K562 (cell line): Measurements from ENCODE around the gene MBD3. TPM values are rescaled to one million over a fixed set of nuclear protein-coding genes. Genes with fewer than 3 reads are reported as not detected.

Experiments used
- ARID2 ChIP-seq: fragments of 450-650 bp; IDR thresholded peaks from 2 replicates; pipeline ENCODE4 v1.6.1; 2017; ENCODE audit warnings: antibody characterized with exemption, mild to moderate bottlenecking
- CAMTA2 ChIP-seq: fragments of 250-450 bp; sonication (Bioruptor Pico); conservative IDR thresholded peaks from 2 replicates; pipeline ENCODE4 v1.5.1; 2022
- HNRNPH1 ChIP-seq: fragments of 200-400 bp; formaldehyde crosslinking; optimal IDR thresholded peaks from 2 replicates; pipeline ENCODE3; 2017; ENCODE audit warnings: low read depth, mild to moderate bottlenecking, low read length, moderate library complexity
- MEF2A ChIP-seq: IDR thresholded peaks from 2 replicates; pipeline ENCODE4 v1.6.1; 2011; ENCODE audit warnings: low read depth, mild to moderate bottlenecking, low read length, moderate library complexity; ENCODE audit not compliant: control insufficient read depth
- PKNOX1 ChIP-seq: fragments of 450-650 bp; IDR thresholded peaks from 2 replicates; pipeline ENCODE4 v1.6.1; 2016
- POLR2AphosphoS5 ChIP-seq: IDR thresholded peaks from 2 replicates; pipeline ENCODE4 v1.6.1; 2011; ENCODE audit warnings: mild to moderate bottlenecking, low read depth, low read length, moderate library complexity; ENCODE audit not compliant: control insufficient read depth, insufficient read depth
- SAFB2 ChIP-seq: fragments of 200-400 bp; formaldehyde crosslinking; IDR thresholded peaks from 2 replicates; pipeline ENCODE4 v1.6.1; 2018; ENCODE audit warnings: borderline replicate concordance, low read length, low read depth, moderate library complexity; ENCODE audit not compliant: severe bottlenecking
- SMAD3 ChIP-seq: fragments of 450-650 bp; formaldehyde crosslinking; conservative IDR thresholded peaks from 2 replicates; pipeline ENCODE4 v1.4.0; 2020; ENCODE audit warnings: mild to moderate bottlenecking
- SNIP1 ChIP-seq: fragments of 450-650 bp; IDR thresholded peaks from 2 replicates; pipeline ENCODE4 v1.7.1; 2017; ENCODE audit warnings: low read depth, mild to moderate bottlenecking
- SUPT5H ChIP-seq: fragments of 450-650 bp; IDR thresholded peaks from 2 replicates; pipeline ENCODE4 v1.6.1; 2016
- ZNF347 ChIP-seq: fragments of 450-650 bp; formaldehyde crosslinking; IDR thresholded peaks from 2 replicates; pipeline ENCODE4 v1.4.0; 2020; ENCODE audit warnings: low read depth, mild to moderate bottlenecking, moderate library complexity
- ZNF445 ChIP-seq: fragments of 250-450 bp; sonication (Bioruptor Pico); IDR thresholded peaks from 2 replicates; pipeline ENCODE4 v1.4.0; 2020; ENCODE audit warnings: low read depth, mild to moderate bottlenecking, moderate library complexity
- ZNF551 ChIP-seq: fragments of 250-450 bp; sonication (Bioruptor Pico); IDR thresholded peaks from 2 replicates; pipeline ENCODE4 v1.5.0; 2021; ENCODE audit warnings: mild to moderate bottlenecking, moderate library complexity
- ZNF609 ChIP-seq: sonication (generic); formaldehyde crosslinking; IDR thresholded peaks from 2 replicates; pipeline ENCODE4 v1.8.1; 2023; ENCODE audit warnings: missing genetic modification reagents, mild to moderate bottlenecking, borderline replicate concordance
- polyA plus RNA-seq, 8 experiments: library from polyadenylated mRNA; depleted of rRNA in 4 of 8; stranded (reverse) in 5 of 8; unstranded in 3 of 8; fragments of >200 nt; fragmentation: Nextera tagmentation in 2 of 8; fragmentation: Illumina TruSeq in 1 of 8; extraction: Ambion mirVana in 2 of 8; extraction: Trizol in 1 of 8; gene quantifications; 2 replicates each; pipeline versions ENCODE4 v1.2.1 to v1.2.3, GENCODE V29; 2011 to 2014; ENCODE audit warnings: inconsistent platforms in 1 of 8, missing spikeins in 1 of 8
- total RNA-seq, 7 experiments: library from RNA; depleted of rRNA in 6 of 7; stranded (reverse); fragments of >200 nt in 6 of 7; fragmentation: Illumina TruSeq in 2 of 7; extraction: Trizol in 2 of 7; gene quantifications; 2 replicates each; pipeline versions ENCODE4 v1.2.1 to v1.2.3, GENCODE V29; 2011 to 2021; ENCODE audit warnings: low replicate concordance in 1 of 7
- TF ChIP-seq, protein P1 (sequence below): IDR thresholded peaks from 2 replicates; pipeline ENCODE4 v1.6.1; 2014; ENCODE audit warnings: antibody characterized with exemption
- TF ChIP-seq, protein P2 (sequence below): sonication (generic); formaldehyde crosslinking; IDR thresholded peaks from 2 replicates; pipeline ENCODE4 v1.8.0; 2022; ENCODE audit warnings: missing genetic modification reagents, mild to moderate bottlenecking, borderline replicate concordance

The MBD3 gene
- total and polyA plus RNA-seq, 9 of the 15 experiments (the other 6 are each of a cell fraction or from before 2014, with no cell fraction given) = 0.24 to 137 (median 30.9) TPM

GRCh38 chr19:1592024-1592754 lies 476 bp downstream of the MBD3 start (continued):
- no peak for TF ChIP-seq ZNF609
- TF ChIP-seq SAFB2 = no peak
- TF ChIP-seq HNRNPH1 = no peak
- no peak for TF ChIP-seq ZNF551
- TF ChIP-seq SUPT5H = peak; percentile 93
- no peak for TF ChIP-seq MEF2A
- TF ChIP-seq, protein P1, sequence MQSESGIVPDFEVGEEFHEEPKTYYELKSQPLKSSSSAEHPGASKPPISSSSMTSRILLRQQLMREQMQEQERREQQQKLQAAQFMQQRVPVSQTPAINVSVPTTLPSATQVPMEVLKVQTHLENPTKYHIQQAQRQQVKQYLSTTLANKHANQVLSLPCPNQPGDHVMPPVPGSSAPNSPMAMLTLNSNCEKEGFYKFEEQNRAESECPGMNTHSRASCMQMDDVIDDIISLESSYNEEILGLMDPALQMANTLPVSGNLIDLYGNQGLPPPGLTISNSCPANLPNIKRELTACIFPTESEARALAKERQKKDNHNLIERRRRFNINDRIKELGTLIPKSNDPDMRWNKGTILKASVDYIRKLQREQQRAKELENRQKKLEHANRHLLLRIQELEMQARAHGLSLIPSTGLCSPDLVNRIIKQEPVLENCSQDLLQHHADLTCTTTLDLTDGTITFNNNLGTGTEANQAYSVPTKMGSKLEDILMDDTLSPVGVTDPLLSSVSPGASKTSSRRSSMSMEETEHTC = no peak
- no peak for TF ChIP-seq PKNOX1
- TF ChIP-seq SMAD3 (CRISPR knock-in tag) = no peak
- no peak for TF ChIP-seq ZNF347 (CRISPR knock-in tag)
- no peak for TF ChIP-seq CAMTA2
- peak; percentile 81 for TF ChIP-seq POLR2AphosphoS5
- no peak for TF ChIP-seq ZNF445 (CRISPR knock-in tag)
- TF ChIP-seq ARID2 = no peak
- TF ChIP-seq SNIP1 = no peak
- TF ChIP-seq, protein P2, sequence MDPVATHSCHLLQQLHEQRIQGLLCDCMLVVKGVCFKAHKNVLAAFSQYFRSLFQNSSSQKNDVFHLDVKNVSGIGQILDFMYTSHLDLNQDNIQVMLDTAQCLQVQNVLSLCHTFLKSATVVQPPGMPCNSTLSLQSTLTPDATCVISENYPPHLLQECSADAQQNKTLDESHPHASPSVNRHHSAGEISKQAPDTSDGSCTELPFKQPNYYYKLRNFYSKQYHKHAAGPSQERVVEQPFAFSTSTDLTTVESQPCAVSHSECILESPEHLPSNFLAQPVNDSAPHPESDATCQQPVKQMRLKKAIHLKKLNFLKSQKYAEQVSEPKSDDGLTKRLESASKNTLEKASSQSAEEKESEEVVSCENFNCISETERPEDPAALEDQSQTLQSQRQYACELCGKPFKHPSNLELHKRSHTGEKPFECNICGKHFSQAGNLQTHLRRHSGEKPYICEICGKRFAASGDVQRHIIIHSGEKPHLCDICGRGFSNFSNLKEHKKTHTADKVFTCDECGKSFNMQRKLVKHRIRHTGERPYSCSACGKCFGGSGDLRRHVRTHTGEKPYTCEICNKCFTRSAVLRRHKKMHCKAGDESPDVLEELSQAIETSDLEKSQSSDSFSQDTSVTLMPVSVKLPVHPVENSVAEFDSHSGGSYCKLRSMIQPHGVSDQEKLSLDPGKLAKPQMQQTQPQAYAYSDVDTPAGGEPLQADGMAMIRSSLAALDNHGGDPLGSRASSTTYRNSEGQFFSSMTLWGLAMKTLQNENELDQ = no peak
